Fibroblast of gingiva (primary cell): Measurements from ENCODE around the gene TTC7B.
A peak's percentile ranks its signal among the peaks of the same experiment; 100 is the strongest.

Experiments
- DNase-seq: peaks from one replicate; pipeline ENCODE4 v3.0.0-alpha.2; 2011; ENCODE audit warnings: low read depth

The TTC7B gene

DNA sequence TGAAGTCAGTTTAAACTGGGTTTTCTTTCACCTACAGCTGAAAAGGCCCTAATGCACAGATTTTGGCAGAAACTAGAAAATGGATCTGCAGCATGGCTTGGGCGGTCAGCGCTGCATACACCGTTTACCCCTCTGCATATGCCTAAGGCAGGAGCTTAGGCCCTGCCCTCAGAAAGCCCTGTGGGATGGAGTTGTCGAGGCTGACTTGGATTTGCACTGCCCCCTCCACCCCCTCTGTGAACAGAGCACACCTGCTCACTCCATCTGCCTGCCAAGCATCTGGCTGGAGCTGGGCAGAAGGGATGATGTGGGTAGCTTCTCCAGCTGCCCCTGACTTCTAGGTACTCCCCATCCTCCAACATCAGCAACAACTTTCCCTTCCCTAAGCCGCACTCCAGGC lies 41.9 kb downstream of the TTC7B start:
- no peak for DNase-seq

DNA sequence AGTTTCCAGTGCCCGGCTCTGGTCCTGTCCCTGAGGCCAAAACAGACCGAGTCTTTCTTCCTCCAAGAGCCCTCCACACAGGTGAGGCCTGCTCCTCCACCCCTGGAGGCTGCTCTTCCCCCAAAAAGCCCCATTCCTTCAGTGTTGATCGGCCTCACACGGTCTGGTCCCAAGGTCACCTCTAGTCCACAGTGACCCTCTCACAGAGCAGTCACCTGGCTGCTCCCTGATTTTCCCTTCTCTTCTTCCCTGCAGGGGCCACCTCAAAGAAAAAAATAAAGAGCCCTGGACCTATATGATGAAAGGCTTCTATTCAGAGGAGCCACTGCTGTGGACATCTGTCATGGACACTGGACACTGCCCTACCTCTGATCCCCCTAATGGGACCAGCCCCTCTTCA lies 42.5 kb downstream of the TTC7B start:
- DNase-seq = no peak

DNA sequence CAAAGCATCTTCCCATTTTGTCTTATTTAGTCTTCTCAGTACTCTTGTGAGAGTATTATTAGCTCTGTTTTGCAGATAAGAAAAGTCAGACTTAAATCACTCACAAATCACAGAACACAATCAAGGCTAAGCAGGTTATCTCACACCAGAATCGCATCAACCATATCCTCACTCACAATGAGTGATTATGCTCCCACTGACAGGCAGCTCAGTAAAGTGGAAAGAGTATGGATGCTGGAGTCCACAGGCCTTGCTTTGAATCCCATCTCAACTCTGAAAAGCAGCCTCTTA lies 43.1 kb downstream of the TTC7B start:
- DNase-seq = no peak

DNA sequence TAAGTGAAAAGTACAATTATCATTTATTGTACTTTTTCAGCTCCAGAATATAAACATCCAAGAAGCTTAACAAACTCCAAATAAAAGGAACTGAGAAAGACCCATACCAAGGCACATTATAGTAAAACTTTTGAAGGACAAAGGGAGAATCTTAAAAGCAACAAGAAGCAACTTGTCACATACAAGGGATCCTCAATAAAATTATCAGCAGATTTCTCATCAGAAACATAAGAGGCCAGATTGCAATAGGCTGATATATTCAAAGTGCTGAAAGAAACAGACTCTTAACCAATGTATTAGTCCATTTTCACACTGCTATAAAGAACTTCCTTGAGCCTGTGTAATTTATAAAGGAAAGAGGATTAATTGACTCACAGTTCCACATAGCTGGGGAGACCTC lies 48.3 kb downstream of the TTC7B start:
- no peak for DNase-seq

DNA sequence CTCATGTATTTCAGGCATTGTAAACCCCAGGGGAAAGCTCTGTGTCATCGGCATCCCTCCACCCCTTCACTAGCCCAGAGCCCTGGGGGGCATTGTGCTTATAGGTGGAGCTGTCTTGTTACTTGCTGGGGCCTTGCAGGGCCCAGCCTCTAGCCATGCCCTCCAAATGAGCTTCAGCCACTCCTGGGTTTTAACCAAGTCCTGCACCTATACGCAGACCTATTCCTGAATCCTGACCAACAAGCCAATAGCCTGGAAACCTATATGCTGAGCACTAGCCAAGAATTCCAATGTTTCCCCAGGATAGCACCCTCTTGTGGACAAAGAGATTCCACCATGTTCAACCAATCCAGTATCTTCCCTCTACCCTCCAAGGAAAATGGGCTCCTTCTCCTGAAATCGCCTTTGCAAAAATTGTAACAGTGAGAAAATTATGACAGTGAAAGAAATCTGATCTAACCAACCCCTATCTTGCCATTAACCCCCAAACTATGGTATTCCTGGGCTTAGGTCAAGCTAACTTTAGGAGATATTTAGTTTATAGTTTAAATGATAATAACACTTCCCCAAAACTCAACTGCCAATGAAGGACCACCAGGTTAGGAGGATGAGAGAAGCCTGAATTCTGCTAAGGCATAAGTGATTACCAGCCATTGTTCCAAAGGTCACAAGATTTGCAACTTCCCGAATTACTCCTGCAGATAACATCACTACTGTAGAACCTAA lies 55.5 kb downstream of the TTC7B start:
- DNase-seq = no peak

DNA sequence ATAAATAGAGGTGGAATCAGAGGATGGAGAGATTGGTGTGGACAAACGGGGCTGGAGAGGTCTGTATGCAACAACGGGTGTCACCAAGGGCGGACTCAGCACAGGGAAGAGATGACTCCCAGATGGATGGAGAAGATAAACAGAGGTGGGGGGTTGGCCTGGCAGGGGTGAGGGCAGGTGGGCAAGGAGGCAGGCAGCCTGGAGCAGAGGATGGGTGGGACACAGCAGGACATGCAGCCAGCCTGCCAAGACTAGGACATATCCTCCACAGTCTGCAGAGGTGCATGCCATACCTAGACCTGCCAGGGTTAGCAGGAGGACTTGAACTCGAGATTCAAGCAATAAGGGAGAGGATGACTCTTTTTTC lies 56.2 kb downstream of the TTC7B start:
- DNase-seq = no peak

DNA sequence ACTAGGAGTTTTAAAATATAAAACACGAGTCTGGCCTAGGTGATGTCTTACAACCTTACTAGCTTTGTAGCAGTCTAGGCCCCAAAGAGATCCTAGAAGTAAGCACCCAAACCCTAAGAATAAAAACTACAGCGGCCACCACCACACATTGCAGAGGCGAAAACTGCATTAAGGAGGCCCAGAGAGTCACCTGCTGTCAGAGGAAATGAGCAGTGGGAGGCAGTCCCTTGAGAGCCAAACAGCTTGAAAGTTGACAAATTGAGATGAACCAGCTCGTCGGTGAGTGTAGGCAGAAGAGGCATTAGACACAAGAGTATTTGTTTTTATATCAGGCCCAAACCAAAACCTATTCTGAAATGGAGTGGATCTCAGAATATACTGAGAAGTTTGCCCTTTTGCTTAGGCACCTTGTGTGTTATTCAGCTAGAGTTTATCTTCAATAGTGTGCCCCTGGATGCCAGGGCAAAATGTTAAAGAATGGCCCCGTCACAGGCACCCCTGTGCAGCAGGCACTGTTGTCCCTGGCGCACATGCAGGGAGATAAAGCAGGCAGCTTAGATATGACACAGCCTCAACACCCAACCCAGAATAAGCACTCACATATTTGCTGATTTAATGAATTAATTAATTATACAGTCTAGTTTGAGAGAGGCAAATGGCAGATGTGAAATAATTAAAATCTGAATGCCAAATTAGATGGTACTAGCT lies 56.7 kb downstream of the TTC7B start:
- DNase-seq = no peak

DNA sequence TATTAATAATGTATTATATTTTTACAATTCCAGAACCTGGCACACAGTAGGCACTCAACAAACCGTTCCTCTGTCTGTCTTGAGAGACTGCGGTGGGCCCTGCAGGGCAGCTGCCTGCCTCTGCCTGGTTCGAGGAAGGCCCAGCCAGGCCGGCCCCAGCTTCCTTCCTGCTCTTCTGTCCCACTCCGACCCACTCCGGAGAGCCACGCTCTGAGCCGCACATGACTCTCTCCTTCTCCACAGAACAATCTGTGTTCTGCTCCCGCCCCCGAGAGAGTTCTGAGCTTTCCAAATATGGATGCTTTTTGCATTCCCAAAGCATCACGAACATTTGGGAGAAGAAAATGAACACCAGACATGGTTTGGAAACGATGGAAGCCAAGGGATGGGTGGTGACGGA lies 57.3 kb downstream of the TTC7B start:
- peak; percentile 42 for DNase-seq

DNA sequence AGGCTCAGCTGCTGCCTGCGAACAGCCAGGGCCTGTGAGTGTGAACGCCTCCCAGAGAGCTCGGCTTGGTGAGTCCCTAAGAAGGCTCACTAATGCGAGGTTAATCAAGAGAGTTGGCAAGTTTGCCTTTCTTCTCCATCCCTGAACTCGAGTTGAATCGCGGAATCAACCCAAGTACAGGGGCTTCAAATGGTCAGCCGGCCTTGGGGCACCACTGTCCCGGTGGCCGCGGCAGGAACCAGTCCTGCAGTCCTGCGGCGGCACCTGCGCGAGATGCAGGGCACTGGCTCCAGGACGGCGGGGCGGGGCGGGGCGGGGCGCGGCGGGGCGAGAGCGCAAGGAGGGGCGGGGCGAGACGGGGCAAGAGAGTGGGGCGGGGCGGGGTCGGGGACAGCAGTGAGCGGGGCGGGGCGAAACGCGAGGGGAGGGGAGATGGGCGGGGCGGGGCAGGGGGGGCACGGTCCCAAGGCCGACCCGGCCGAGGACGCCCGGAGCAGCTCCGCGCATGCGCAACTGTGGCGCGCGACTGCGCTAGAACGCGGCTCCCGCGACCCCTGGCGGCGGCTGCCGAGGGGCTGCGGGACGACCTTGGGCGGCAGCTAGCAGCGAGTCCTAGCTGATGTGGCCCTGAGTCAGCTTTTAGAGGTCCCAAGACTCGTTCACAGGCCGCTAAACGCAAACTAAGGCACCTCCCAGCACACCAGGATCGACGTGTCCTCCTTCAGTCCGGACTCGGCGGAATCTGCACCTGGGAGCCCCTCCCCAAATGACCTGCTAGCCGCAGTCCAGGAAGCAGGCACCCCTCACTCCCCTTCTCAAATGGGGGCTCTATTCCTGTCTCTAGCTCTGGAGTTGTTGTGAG lies 58.0 kb downstream of the TTC7B start:
- peak; percentile 87 for DNase-seq

DNA sequence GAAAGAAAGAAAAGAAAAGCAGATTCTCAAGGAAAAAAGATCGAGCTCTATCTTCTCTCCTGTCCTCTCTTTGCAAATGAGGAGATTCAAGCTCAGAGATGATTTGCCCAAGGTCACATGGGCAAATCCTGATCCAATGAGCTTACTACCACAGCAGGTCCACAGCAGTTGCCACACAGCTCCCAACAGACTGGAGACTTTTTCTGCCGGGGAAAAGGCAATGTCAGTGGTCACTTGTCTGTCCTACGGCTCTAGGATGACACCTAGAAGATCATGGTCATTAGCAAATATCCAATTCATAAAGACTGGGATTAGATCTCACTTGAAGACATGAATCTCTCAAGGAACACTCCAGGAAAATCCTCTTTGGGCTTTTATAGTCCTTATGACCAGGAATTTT lies 58.8 kb downstream of the TTC7B start:
- DNase-seq = no peak

DNA sequence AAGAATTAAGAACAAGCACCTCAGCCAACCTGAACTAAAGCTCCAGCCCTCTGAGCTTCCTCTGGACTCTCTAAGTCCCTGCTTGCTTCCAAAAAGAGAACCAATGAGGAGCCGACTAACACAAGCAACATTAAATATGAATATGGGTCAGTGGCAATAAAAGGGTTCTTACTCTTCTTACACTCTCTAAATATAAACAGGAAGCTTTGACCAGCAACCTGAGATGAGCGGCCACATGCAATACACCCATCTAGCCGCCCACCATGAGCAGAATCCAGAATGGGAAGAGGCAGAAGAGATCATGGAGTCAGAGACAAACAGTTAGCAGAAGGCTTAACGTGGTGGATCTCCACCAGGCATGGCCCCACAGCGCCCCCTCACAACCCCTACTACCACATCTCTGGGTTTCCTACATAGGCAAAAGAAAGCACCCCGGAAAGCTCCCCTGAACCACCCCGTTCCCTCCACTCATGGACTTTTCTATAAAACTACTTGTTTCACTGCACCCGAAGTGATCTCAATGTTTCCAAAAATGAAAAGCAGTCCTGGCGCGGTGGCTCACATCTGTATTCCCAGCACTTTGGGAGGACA lies 59.4 kb downstream of the TTC7B start:
- DNase-seq = no peak

DNA sequence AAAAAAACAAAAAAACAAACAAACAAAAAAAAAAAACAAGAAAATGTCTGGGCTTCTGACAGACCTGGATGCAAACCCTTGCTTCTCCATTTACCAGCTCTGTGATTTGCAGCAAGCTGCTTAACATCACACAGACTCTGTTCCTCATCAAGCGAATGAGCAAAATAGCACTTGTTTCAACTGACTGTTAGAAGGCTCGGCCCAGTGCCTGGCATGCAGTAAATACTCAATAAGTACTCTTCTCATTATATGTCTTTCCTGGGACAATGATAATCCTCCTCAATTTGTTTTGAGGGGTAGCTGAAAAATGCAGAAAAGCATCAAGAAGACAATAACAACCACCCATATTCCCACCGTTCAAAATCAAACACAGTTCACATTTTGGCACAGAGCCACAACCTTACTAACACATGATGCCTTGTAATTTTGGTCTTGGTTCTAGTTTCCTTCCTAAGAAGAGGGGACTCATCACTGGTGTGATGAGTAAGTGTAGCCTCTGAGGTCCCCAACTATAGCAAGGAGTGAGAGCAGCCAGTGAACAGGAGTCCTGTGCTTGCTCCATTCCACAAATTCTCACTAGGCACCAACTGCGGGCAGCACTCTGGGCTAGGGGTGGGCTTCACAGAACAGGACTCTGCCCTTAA lies 60.4 kb downstream of the TTC7B start:
- DNase-seq = no peak

DNA sequence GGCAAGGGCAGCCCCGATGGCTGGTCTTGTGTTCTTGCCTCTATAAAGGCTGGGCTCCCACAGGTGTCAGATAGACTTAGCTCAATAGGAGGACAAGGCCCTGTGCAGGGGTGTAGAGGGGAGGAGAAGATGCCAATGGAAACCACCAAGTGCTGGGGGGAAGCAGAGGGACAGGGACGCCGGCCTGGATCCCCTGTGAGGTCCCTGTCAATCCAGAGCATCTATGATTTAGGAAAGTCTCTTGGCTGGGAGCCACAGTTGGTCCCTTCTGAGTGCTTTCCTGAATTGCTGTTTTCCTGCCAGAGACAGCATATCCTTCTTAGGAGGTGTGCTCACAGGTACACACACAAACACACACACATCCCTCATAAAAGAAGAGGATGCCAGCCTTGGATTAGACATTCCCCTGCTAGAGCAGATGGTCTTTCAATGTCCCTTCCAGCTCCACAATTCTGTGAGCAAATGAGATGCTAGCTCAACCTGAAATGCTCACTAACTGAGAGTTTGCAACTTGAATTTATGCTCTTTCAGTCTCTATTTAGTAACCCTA lies 62.7 kb downstream of the TTC7B start:
- DNase-seq = no peak

DNA sequence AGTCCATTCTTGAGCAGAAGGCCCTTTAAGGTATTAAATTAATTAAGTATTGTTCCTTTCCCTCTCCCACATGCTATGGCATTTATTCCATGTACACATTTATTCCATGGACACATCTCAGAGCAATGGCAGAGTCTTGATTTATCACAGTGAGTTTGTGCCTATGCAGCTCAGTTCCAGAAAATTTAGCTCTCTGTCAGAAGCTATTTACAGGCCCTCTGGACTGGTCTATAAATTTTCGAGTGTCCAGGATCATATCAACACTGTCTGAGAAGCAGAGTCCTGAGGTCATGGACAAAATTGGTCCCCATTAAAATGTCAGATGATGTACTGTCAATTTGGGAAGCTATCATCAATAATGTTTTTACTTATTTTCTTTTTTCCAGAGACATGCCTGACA lies 65.5 kb downstream of the TTC7B start:
- no peak for DNase-seq

DNA sequence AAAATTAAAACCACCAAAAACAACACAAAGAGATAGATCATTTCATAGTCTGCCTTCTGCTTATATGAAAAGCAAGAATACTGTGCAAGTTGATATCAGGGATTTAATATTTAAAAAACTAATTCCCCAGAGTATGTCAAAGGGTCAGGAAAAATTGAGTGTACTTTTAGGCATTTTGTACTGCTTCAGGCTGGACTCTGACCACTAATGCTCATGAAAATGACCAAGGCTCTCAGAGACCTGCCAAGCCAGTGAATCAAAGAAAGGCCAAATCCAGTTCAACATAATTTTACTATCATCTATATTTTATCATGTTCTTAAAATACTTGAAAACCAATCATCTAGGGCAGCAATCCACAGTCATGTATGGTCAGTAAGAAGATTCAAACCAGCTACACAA lies 66.0 kb downstream of the TTC7B start:
- no peak for DNase-seq

DNA sequence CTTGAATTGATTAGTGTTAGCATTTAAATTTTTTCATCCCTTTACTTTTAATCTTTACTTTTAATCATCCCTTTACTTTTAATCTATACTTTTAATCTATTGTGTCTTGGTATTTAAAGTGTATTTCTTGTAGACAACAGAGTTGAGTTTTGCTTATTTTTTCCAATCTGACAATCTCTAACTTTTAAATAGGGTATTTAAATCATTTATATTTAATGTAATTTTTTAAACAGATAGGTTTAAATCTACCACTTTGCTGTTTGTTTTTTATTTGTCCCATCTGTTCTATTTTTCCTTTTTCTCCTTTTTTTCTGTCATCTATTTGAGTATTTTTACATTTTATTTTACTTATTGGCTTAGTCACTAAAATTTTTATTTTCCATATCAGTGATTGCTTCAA lies 68.3 kb downstream of the TTC7B start:
- DNase-seq = no peak

DNA sequence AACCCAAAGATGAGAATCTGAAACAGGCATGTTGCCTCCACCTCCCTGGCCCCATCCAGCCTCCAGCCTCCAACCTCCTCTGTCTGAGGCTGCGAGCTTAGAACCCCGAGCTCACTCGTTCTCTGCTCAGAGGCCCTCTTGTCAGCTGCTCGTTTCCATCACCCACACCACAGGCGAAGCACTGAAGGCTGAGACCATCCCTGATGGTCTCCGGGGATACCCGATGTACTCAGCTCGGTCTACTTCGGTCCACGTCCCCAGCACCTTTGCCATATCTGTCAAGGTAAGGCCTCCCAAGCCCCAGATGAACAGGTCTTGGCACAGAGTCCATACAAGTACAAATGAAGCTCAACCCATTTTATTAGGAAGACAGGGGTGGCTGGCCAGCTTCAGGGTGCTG lies 72.4 kb downstream of the TTC7B start:
- DNase-seq = no peak

DNA sequence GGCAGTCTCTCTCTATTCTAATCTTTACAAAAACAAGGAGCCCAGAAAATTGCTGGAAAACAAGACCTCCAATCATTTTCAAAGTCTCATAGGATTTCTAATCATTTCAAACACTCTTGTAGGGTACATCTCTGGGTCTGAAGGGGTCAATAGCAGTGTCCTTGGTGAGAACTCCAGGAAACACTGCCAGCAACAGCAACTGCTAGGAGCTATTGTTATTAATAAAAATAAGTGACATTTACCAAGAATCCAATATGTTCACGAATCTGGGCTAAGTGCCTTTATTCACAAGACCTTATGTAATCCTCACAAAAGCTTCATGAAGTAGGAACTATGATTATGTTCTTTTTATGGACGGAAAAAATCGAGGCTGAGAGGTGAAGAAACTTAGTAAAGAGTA lies 72.8 kb downstream of the TTC7B start:
- DNase-seq = no peak

DNA sequence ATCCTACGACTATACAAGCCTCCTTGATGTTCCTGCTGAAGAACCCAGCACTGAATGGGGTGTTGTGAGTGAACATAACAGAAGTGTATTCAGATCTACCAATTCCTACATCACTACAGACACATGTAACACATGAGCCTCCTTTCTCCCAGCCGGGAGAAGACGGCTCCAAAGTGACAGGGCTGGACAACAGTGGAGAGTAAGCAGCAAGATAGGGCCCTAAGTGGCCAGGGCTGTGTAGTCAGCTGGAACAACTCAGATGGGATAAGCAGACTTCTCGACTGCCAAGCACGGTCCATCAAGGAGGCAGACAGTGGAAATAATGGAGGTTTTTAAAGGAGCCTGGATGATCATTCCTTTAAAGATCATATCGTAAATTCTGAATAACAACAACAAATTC lies 73.5 kb downstream of the TTC7B start:
- DNase-seq = no peak

DNA sequence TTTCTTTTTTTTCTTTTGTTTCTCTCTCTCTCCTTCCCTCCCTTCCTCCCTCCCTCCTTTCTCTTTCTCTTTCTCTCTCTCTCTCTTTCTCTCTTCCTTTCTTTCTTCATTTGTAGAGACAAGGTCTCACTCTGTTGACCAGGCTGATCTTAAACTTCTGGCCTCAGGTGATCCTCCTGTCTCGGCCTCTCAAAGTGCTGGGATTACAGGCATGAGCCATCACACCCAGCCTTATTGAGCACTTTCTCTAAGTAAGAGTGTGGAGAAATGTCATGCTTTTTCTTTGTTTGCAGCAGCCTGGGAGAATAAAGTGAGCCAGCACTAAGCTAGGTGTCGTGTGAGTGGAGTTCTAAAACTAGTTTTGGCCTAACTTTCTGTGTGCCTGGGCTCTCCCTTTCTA lies 74.0 kb downstream of the TTC7B start:
- DNase-seq = no peak

DNA sequence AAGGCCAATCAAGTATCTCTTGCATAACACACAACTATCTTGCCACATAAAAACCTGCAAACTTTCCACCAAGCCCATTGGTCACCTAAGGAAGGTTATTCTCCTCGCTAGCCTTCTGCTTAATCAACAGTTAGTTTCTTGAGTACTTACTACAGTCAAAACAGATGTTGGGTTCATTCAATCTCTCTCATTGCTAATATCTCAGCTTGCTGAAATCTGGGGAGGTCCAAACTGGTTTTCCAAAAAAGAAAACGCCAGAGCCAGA lies 74.6 kb downstream of the TTC7B start:
- no peak for DNase-seq

DNA sequence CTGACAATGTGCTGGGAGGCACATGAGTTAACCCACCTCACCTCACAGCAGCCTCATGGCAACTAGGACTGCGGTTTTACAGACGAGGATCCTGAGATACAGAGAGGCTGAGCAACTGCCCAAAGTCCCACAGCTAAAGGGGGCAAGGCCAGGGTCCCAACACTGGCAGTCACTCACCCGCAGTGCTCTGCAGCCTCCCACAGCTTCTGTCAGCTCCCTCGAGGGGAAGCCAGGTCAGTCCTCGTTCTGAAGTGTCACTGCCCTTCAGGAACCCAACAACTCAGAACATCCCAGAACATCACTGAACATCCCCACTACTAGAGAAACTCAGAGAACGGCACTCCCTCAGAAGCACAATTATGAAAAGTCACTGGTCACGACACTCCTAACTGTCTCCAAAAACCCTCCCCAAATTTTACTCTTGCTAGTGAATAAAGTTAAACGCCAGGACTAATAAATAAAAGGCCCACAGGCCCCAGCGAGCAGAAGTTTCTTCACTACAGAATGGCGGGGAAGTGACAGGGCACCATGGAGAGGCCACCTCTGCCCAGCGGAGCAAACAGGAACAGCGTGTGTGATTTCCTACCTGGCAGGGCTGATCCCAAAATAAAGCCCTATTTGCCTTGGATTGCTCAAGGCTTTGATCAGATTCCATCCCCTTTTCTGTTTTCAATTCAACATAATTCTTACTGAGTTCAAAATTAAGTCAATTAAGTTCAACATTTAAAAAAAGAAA lies 75.1 kb downstream of the TTC7B start:
- no peak for DNase-seq
